LHCN-M2 (cell line): ENCODE results near the gene FBLN5. TPM values are rescaled to one million over a fixed set of nuclear protein-coding genes. Genes with fewer than 3 reads are reported as not detected.
"Not testable (repeated sequence)": the region's sequence is repeated elsewhere in the genome, so short reads cannot be mapped to it uniquely, and the experiment has no call there.

Source experiments
- DNase-seq: peaks from one replicate; pipeline ENCODE4 v3.0.0-alpha.2; 2012; ENCODE audit warnings: low read depth
- total RNA-seq: library from RNA; depleted of rRNA; stranded (reverse); fragments of >200 nt; gene quantifications from 2 replicates; pipeline ENCODE4 v1.2.3, GENCODE V29; 2014

The FBLN5 gene
- total RNA-seq, 1 experiment from 2014 or later = 20.0 TPM

DNA sequence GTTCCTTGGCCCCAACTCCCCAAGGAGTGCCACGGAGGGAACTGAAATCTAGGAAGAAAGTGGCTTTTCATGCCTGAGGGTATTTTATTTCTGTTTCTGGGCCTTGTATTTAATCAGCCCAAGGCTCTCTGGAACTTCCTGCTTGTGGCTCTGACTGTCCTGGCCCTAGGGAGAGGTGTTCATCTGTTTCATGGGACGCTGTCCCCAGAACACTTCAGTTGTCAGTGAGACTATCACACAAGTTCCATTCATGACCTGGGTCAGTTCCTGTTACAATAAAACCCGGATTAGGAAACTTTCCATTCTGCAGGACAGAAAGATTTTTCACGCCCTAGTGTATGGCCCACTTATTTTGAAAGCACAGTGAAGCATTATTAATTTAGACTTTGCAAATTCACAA lies 61.7 kb downstream of the FBLN5 start:
- DNase-seq = no peak

DNA sequence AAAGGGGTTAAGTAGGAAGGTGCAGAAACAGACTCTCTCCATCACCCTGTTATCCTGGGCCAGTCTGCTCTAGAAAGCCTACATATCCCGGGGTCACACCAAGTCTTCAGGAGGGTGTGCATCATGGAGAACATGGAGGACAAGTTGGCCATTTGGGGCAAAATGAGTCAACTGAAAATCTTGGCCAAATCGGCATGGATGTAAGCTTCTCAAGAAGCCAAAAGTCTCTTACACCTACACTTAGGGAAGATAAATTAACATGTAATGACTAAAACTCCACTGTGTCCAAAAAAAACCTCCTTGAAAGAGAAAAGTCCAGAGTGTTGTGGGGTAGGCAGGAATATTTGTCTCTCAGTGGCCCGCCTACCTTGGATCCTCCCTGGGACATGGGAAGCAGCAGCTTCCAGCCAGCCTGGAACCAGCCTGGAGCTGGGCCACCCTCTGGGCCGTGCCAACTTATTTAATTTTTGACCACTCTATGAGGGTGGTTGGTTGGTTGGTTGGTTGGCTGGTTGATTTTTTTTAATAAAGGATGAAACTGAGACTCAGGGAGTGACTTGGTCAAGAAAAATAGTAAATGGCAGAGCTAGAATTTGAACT lies 62.3 kb downstream of the FBLN5 start:
- DNase-seq = no peak

DNA sequence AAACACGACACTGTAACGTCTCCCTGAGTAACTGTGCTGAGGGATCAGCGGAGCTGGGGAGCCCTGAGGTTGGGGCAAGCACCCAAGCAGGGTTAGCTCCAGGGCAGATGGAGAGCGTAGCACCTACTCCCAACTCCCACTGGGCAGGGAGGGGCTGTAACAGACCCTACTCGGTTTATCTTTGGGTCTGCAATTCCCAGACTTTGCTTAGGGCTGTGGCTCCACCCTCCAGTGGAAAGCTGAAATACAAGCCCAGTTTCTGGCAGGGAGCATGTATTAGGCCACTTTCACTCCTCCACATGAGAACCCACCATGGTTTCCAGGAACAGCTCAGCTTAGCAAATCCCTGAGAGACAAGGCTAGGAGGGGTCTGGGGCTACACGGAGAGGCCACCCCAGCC lies 62.8 kb downstream of the FBLN5 start:
- no peak for DNase-seq

DNA sequence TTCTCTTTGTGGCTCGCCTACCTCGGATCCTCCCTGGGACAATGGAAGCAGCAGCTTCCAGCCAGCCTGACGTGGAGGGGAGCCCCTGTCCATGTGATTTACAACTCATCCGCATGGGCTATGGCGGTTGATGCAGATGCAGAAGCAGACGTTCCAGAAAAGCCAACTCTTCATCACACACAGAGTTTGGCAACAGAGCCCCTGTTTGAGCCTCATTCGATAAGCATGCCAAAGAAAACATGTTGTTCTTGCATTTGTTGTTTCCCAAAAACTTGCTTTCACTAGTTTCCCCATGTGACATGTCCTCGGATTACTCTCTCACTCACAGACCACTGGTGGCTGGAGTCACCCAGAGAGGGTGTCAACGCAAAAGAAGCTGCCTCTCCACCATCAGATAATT lies 63.7 kb downstream of the FBLN5 start:
- DNase-seq = no peak

DNA sequence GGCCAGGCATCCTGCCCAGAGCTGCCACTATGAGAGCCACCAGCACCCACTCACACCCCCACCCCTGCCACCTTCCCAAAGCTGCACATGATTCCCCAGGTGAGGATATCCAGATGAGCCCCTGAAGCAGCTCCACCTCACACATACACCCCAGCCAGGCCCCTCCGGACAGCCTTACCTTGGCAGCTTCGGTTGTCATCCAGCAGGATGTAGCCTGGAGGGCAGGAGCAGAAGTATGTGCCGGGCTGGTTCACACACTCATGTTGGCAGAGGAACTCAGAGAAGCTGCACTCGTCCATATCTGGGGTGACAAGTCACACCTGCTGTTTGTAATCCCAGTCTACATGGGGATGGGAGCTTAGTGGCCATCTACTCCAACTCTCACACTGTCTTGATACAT lies 64.7 kb downstream of the FBLN5 start:
- DNase-seq = no peak

DNA sequence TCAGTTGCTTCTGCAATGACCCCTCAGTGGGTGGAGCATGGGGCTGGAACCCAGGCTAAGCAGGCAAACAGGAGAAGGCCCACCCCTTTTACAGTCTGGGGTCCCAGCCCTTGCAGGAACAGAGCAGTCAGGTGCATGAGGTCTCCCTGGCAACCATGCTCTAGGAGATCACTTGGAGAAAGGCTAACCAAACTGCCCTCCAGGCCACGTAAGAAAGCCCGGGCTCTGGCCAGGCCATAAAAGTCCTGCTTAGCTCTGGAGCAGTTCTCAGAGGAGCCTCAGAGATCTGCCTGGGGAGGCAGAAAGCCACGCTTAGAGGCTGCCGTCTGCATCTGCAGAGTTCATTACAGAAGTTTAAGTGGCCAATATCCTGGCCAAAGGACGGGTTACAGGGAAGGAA lies 65.1 kb downstream of the FBLN5 start:
- no peak for DNase-seq

DNA sequence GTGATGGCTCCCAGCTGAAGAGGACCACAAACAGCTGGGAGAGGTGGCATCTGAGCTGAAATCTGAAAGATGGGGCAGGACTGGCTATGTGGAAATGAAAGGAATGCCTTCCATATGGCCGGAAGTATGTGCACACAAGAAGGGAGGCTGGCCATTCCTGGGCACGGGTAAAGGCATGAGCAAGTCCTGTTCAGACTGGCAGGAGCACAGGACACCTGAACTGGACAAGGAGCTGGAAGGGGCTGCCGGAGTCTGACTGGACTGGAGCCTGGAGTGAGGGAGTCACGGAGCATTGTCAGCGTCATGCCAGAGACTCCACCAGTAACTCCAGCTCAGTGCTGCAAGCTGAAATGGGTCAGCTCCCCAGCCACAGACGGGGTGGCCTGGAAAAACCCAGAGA lies 68.3 kb downstream of the FBLN5 start:
- DNase-seq = no peak

DNA sequence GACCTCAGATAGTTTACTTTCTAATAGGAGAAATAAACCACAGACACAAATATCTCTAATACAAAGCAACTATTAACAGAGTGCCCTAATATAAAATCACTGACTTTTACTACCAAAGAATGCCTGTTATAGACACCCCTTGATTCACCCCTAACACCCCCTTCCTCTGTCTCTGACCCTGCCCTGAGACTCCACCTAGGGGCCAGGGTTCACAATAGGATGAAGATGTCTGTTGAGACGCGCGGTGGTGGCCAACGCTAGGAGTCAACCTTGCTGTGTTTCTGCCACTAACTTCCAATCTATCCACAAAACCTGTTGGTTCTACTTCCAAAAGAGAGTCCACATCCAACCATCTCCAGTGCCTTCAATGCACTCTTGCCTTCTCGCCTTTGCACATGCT lies 69.2 kb downstream of the FBLN5 start:
- no peak for DNase-seq

DNA sequence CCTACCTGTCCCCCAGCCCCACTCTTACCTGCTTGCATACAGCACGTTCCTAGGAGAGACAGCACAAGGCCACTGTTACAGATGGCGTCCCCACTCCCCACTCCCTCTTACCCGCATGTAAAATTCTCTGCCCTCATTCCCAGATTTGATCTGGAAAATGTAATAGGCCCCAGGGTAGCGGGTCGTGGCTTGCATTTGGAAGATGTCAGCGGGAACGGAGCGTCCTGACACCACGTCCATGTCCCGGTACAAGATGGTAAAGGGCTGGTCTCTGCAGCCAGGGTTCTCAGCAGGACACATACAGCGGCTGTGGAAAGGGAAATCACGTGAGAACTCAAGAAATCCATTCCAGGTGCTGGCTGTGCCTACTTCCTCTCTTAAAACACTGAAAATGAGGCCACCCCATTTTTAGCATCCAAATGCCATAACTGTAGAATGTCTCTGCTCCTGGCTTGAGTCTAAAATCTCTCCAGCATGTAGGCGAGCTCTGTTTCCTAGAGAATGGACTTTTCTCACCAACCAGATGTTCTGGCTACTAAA lies 70.0 kb downstream of the FBLN5 start:
- no peak for DNase-seq

DNA sequence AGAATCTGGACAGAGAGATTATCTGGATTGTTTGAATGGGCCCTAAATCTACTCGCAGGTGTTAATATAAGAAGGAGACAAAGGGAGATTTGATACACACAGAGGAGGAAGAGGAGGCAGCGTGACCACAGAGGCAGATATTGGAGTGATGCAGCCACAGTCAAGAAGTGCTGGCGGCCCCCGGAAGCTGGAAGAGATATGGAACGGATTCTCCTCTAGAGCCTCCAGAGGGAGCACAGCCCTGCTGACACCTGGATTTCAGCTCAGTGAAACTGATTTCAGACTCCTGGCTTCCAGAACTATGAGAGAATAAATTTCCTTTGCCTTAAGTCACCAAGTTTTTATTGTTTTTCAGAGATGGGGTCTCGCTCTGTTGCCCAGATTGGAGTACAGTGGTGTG lies 71.0 kb downstream of the FBLN5 start:
- DNase-seq = no peak

DNA sequence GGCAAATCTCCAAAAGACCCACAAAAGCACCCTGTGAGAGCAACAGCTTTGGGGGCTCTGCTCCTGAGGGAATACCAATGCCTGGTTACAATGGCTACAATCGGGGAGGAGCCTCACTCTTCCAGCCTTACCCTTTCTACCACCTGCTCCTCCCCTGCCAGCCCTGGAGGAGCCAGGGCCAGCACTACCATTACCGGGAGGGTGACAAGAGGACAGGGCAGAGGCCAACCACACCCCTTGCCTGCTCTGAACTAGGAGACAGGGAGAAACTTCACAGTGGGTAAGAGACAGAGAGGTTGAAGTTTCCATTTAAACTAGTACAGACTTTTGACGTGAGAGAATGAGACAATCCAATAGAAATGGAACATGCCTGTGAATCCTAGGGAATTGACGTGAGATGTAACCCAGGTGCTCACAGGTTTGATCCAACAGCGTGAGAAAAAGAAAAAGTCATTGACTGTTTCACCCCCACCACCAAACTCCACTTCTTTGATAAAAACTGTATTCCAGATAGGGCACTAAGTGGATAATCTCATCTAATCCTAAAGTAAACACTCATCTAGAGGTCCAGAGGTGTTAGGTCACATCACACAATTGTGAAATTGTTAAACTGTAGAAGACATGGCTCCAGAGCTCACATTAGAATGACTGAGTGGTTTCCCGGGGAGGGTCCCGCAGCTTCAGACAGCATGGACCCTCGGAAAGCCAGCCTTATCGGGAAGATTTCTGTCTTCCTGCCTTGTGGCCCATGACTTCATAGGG lies 71.8 kb downstream of the FBLN5 start:
- no peak for DNase-seq

DNA sequence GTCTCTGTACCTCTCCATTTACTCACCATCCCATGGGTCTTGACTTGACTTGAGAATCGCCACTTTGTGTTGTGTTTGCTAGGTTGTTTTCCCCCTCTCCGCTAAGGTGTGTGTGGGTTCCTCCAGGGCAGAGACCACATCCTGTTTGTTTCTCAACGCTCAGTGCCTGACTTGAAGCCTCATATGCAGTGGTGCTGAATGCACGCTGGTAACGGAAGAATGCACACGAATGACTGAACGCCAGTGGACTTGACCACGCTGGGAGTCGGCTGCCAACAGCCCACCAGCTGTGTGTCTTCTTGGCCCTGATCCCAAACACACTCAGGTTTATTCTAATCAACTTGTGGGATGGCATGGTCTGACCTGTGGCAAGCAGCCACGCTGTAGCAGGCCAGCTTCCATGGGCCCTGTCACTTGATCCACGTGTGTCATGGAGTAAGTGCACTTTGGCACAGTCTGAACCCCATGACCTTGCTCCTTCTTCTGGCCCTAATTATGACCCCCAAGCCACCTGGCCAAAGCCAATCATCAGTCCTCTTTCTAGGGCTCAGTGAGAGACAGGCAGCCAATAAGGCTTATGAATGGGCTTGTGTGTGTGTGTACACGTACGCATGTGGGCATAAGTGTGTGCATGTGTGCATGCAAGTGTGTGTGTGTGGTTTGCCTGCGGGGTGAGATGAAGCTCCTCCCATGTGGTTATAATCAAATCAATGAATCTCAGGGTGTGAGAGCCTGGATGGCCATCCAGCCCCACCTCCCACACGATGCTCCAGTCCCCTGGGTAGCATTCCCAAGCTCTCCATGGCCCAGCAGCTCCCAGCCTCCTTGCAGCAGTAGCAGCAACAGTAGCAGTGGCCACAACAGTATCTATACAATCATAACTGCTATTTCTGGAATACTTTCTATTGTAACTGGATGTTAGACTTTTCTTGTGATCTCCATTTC lies 73.8 kb downstream of the FBLN5 start:
- no peak for DNase-seq

DNA sequence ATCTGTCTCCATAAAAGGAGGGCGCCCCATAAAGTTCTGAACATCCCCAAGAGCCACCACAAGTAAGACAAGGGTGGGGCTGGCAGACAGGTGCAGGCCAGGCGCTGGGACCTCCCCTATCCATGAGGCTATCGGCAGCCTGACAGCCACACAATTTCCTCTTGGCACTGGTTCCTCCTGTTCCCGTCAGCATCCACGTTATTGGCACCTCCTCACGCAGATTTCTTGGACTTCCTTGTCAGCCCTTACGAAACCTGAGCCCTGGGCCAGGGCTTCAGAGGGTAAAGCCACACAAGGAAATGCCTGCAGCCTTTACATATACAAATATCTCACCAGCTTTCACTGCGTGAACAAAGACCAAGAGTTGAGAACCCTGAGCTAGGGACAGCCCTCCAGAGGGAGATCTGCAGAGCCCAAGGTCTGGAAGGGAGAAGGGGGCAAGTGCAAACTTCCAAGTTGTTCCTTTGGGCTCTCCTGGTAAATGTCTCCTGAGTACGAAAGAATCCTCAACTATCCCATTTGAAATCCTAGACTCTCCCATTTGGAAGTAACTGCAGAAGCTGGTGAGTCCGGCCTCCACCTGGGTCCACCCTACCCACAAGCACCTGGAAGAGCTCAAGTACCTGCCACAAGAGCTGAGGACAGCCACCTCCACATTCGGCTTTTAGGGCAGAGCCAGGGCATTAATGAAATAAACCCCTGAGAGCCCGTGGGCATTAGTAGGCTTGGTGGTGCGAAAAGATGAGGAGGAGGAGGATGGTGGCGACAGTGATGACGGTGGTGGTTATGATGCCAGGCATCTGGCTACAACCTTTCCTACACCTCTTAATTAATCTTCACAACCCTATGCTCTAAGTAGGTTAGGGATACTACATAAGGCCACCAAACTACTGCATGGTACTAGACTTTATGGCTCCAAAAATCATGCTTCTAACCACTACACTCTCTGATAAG lies 74.7 kb downstream of the FBLN5 start:
- no peak for DNase-seq

DNA sequence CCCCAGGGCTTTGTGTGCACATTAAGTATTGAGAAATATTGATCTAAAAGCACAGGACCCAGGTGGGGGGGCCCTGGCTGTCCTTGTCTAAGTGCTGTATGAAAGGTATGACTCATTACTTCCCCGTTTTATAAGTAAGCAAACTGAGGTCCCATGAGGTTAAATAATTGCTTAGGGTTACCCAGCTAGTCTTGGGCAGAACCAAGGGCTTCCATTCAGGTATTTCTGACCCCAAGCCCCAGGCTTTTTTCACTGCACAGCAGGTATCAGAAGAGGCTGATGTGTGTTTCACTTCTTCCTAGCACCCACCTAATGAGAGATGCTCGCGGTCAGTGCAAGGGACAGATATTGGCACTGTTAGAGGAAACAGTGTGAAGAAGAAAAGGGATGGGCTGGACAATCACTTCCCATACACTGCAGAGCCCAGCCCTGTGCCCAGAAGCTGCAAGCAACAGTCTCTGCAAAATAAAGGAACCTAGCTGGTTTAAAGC lies 75.4 kb downstream of the FBLN5 start:
- no peak for DNase-seq

DNA sequence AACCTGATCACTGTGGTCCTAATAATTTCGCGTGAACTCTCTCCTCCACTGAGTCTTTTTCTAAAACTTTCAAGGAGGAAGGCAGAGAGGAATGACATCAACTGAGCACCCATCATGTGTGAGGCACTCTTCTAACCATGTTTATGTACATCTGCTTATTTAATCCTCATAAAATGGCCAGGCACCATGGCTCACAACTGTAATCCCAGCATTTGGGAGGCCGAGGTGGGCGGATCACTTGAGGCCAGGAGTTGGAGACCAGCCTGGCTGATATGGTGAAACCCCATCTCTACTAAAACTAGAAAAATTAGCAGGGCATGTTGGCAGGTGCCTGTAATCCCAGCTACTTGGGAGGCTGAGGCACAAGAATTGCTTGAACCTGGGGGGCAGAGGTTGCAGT lies 76.1 kb downstream of the FBLN5 start:
- DNase-seq = not testable (repeated sequence)

DNA sequence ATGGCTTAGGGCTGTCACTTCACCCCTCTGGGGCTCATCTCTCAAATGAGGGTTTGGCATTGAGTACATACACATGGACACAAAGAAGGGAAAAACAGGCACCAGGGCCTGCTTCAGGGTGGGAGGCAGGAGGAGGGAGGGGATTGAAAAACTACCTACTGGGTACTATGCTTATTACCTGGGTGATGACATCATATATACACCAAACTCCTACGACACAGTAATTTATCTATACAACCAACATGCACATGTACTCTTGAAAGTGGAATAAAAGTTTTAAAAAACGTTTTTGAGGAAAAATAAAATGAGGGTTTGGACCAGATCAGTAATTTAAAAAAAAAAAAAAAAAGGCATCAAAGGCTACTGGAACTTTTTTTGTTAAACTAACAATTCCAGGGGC lies 76.6 kb downstream of the FBLN5 start:
- DNase-seq = no peak

DNA sequence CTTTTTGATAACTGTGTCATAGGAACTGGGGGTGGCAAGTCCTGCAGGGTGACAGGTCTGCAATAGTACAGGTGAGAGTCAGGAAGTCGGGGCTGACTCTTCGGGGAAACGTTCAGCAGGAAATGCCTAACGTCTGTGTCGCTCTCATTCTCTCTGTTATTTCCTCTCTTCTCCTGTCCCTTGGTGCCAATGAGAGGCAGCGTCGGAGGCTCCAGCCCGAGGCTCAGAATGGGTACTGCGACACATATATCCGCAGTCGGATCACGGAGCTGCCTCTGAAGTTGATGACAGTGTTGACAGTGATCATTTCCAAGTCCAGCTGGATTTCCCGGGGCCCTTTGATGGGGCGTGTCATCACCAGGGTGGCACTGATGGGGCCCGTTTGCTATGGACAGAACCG lies 77.5 kb downstream of the FBLN5 start:
- DNase-seq = no peak

DNA sequence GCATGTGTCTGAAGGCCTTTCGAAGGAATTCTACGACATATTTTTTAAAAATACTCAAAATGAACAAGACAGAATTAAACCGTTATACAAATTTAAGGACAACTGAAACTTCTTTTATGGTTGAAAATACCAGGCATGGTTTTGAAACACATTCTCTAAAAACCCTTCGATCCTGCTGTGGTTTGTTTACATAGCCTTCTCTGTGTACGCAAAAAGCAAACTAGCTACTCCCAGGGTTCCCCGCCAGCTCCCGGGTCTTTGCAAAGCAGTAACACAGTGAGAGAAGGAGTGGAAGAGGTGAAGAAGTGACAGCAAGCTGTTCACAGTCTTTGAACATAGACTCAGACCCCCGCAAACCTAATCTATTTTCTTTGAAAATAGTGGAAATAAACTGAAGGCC lies 77.9 kb downstream of the FBLN5 start:
- no peak for DNase-seq

DNA sequence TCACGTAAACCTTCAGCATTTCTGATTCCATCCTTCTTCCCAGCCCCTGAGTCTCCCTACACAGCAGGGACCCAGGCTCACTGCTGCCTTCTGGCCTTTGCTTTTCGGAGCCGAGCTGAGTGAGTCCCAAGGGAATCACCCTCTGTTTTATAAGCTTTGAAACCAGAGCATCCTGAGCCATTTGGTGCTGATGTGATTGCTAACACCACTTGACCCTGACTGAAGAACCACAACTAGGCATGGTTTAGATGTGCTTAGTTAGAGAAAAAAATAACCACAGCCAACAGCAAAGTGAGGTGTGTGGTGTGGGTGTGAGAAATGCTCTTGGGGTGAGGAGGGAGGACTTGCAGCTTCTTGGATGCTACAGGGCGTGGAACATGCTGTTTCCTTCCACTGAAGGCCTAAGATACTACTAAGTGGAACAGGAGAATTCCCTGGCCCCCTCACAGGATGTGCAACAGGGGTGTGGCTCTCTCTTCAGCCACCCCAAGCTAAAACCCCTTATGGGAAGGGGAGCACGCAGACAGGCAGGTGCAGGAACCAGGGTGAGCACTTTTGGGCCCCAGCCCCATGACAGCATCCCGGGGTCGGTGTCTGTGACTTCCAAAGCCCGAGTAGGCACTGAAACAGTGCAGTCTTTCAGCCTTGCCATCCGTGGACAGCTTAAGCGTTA lies 80.0 kb downstream of the FBLN5 start, which contains the start of gene TC2N:
Gene TC2N (minus strand): TSS at position 221 of the 673 bp plus-strand sequence. CDS start 53,767 bp downstream, outside the sequence.
- no peak for DNase-seq
